ENCODE measurements around the gene SKAP1. TPM values are rescaled to one million over a fixed set of nuclear protein-coding genes. Genes with fewer than 3 reads are reported as not detected.

Gene SKAP1
- total and polyA plus RNA-seq, 11 donors, result 0.25 to 5.3 (median 0.38) TPM; not detected in 6

MicroRNA genes within 50 kb of the gene (microRNA counts, 767-probe panel; counts per million panel counts)
- microRNA hsa-miR-1203, result 0 to 71.6 counts per million in 2 donors

Small RNA genes lying within 50 kb of the gene (microRNA-seq; reads per million reads assigned to microRNA genes)
- 0 reads per million in 4 donors for gene MIR1203

Other genes starting within 250 kb of the SKAP1 start
- not detected for gene HOXB1, start 100.8 kb upstream of the SKAP1 start, total RNA-seq
- not detected for gene HOXB1, start 100.8 kb upstream of the SKAP1 start, polyA plus RNA-seq
- 1 to 10 TPM in 8 of 9 donors, under 1 TPM in 1; 0.81 to 6.9 (median 3.2) TPM for gene HOXB2, start 114.9 kb upstream of the SKAP1 start, total RNA-seq
- gene HOXB2, start 114.9 kb upstream of the SKAP1 start, polyA plus RNA-seq, result 1 to 10 TPM; 2.0 to 3.0 TPM
- 1 to 10 TPM in 2 of 9 donors, under 1 TPM in 6, not detected in 1; 0.27 to 2.8 (median 0.66) TPM for gene HOXB4, start 148.1 kb upstream of the SKAP1 start, total RNA-seq
- under 1 TPM; 0.29 to 0.30 TPM for gene HOXB4, start 148.1 kb upstream of the SKAP1 start, polyA plus RNA-seq
- gene HOXB3, start 160.0 kb upstream of the SKAP1 start, total RNA-seq, result 1 to 10 TPM in 7 of 9 donors, under 1 TPM in 2; 0.11 to 5.5 (median 2.0) TPM
- 1 to 10 TPM in 1 of 2 donors, under 1 TPM in 1; 0.61 to 2.0 TPM for gene HOXB3, start 160.0 kb upstream of the SKAP1 start, polyA plus RNA-seq
- gene HOXB5, start 163.6 kb upstream of the SKAP1 start, total RNA-seq, result 1 to 10 TPM in 1 of 9 donors, under 1 TPM in 2, not detected in 6; 0.17 to 1.0 (median 0.35) TPM
- gene HOXB5, start 163.6 kb upstream of the SKAP1 start, polyA plus RNA-seq, result under 1 TPM; 0.04 to 0.08 TPM
- 1 to 10 TPM in 2 of 9 donors, under 1 TPM in 6, not detected in 1; 0.30 to 2.0 (median 0.62) TPM for gene HOXB6, start 174.8 kb upstream of the SKAP1 start, total RNA-seq
- under 1 TPM; 0.38 to 0.57 TPM for gene HOXB6, start 174.8 kb upstream of the SKAP1 start, polyA plus RNA-seq
- gene HOXB7, start 180.8 kb upstream of the SKAP1 start, total RNA-seq, result under 1 TPM in 4 of 9 donors, not detected in 5; 0.25 to 0.88 (median 0.55) TPM
- gene HOXB7, start 180.8 kb upstream of the SKAP1 start, polyA plus RNA-seq, result under 1 TPM; 0.12 to 0.46 TPM
- not detected for gene HOXB8, start 185.1 kb upstream of the SKAP1 start, total RNA-seq
- not detected for gene HOXB8, start 185.1 kb upstream of the SKAP1 start, polyA plus RNA-seq
- gene HOXB9, start 196.1 kb upstream of the SKAP1 start, total RNA-seq, result not detected
- gene HOXB9, start 196.1 kb upstream of the SKAP1 start, polyA plus RNA-seq, result not detected

All from heart left ventricle (tissue), 11 donors.